HFFc6 (cell line): ENCODE measurements around the gene PDZD2. TPM values are rescaled to one million over a fixed set of nuclear protein-coding genes. Genes with fewer than 3 reads are reported as not detected.

Experiments used
- DNase-seq: peaks from one replicate; pipeline ENCODE4 v3.0.0-alpha.2; 2018
- H3K27ac Mint-ChIP-seq: 2 replicates; pipeline ENCODE4 v1.8.0; 2020; ENCODE audit warnings: mild to moderate bottlenecking, mixed read lengths
- H3K27me3 Mint-ChIP-seq: 2 replicates; pipeline ENCODE4 v1.8.0; 2021; ENCODE audit warnings: mild to moderate bottlenecking, moderate library complexity, mixed read lengths; ENCODE audit not compliant: insufficient read depth
- H3K36me3 Mint-ChIP-seq: 2 replicates; pipeline ENCODE4 v1.8.0; 2021; ENCODE audit warnings: low read depth, mixed read lengths
- H3K4me1 Mint-ChIP-seq: 2 replicates; pipeline ENCODE4 v1.8.0; 2020; ENCODE audit warnings: low read depth, mixed read lengths
- H3K4me3 Mint-ChIP-seq: 2 replicates; pipeline ENCODE4 v1.8.0; 2020; ENCODE audit warnings: mild to moderate bottlenecking, moderate library complexity, mixed read lengths
- H3K9me3 Mint-ChIP-seq: 2 replicates; pipeline ENCODE4 v1.8.0; 2020; ENCODE audit warnings: mild to moderate bottlenecking, mixed read lengths
- total RNA-seq, 6 experiments: library from RNA; stranded (reverse); fragmentation: NEBNext Ultra II Directional; extraction: Animal tissue kit (Norgen Biotek cat#: 25700); gene quantifications; 2 replicates in 1 of 6; 3 replicates in 5 of 6; pipeline ENCODE4 v1.2.3, GENCODE V29; 2021
- TF ChIP-seq, protein P1 (sequence below): fragments of 200-600 bp; sonication (generic); IDR thresholded peaks from 2 replicates; pipeline ENCODE4 v1.5.0; 2021; ENCODE audit warnings: antibody characterized with exemption, mild to moderate bottlenecking

Gene PDZD2
- total RNA-seq, 6 experiments from 2014 or later: 0.02 to 0.12 (median 0.09) TPM

DNA sequence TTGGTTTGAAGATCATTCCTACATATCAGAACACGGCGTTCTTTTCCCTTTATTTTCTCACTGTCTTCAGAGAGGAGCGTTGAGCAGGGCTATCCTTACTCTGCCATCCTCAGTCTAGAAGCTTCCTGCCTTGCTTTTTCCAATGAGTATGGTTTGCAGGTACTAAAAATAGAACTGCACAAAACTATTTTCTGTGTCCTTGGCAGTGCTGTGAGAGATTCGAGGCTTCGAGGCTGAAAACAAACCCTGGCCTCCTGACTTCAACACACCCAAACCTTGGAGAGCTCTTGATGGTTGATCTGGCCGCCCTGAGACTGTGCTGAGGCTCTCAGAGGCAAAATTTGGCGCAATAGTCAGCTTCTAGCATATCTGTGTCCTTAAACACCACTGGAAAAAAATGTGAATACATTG, 456.3 kb downstream of the PDZD2 start:
- DNase-seq: no peak
- Mint-ChIP-seq H3K27me3 (peaks cover 2% of the 10 kb centered on the region; the same call in 1 of the 2 replicates), H3K4me1 (peaks cover 19% of the 10 kb centered on the region), H3K36me3 (no peaks in the 10 kb centered on the region; the same call in 1 of the 2 replicates), H3K9me3 (no peaks in the 10 kb centered on the region), H3K27ac (no peak overlapping the region), H3K4me3 (no peak overlapping the region)
- TF ChIP-seq, protein P1, sequence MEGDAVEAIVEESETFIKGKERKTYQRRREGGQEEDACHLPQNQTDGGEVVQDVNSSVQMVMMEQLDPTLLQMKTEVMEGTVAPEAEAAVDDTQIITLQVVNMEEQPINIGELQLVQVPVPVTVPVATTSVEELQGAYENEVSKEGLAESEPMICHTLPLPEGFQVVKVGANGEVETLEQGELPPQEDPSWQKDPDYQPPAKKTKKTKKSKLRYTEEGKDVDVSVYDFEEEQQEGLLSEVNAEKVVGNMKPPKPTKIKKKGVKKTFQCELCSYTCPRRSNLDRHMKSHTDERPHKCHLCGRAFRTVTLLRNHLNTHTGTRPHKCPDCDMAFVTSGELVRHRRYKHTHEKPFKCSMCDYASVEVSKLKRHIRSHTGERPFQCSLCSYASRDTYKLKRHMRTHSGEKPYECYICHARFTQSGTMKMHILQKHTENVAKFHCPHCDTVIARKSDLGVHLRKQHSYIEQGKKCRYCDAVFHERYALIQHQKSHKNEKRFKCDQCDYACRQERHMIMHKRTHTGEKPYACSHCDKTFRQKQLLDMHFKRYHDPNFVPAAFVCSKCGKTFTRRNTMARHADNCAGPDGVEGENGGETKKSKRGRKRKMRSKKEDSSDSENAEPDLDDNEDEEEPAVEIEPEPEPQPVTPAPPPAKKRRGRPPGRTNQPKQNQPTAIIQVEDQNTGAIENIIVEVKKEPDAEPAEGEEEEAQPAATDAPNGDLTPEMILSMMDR: no peak

DNA sequence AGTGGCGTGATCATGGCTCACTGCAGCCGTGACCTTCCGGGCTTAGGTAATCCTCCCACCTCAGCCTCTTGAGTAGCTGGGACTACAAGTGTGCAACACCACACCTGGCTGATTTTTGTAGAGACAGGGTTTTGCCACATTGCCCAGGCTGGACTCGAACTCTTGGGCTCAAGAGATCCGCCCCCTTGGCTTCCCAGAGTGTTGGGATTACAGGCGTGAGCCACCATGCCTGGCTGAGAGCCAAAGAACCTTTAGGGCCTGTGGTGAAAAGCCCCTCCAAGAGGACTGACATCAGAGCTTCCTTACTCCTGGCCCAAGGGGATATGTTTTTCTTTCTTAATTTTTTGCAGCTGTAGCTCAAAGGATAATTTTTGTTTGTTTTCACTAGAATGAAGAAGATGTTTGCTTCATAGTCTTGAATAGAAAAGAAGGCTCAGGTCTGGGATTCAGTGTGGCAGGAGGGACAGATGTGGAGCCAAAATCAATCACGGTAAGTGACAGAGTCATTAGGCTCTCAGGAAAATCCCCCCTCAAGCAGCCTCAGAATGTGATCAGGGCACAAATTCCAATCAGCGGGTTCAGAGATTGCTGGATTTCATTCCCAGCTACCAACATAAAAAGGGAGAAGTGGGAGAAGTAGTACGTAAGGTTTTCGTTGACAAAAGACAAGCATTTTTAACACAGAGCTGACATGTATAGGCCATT, 458.1 kb downstream of the PDZD2 start:
- H3K4me3 Mint-ChIP-seq: no peak overlapping the region
- no peak overlapping the region for H3K27ac Mint-ChIP-seq
- H3K9me3 Mint-ChIP-seq: no peaks in the 10 kb centered on the region
- H3K27me3 Mint-ChIP-seq: peaks cover 2% of the 10 kb centered on the region; the same call in 1 of the 2 replicates
- peaks cover 19% of the 10 kb centered on the region for H3K4me1 Mint-ChIP-seq
- DNase-seq: no peak
- H3K36me3 Mint-ChIP-seq: peaks cover 7% of the 10 kb centered on the region; the same call in 1 of the 2 replicates
- TF ChIP-seq, protein P1: no peak

GRCh38 chr5:32098291-32098690, 459.4 kb downstream of the PDZD2 start:
- H3K4me1 Mint-ChIP-seq: peaks cover 14% of the 10 kb centered on the region
- TF ChIP-seq, protein P1: no peak
- peaks cover 14% of the 10 kb centered on the region; the same call in 1 of the 2 replicates for H3K36me3 Mint-ChIP-seq
- no peaks in the 10 kb centered on the region for H3K9me3 Mint-ChIP-seq
- DNase-seq: no peak
- H3K27ac Mint-ChIP-seq: no peak overlapping the region
- no peak overlapping the region for H3K4me3 Mint-ChIP-seq
- H3K27me3 Mint-ChIP-seq: peaks cover 2% of the 10 kb centered on the region; the same call in 1 of the 2 replicates

- H3K4me1 Mint-ChIP-seq: peaks cover 8% of the 10 kb centered on the region
- no peaks in the 10 kb centered on the region for H3K9me3 Mint-ChIP-seq
- no peak overlapping the region for H3K27ac Mint-ChIP-seq
- H3K27me3 Mint-ChIP-seq: peaks cover 2% of the 10 kb centered on the region; the same call in 1 of the 2 replicates
- peaks cover 20% of the 10 kb centered on the region for H3K36me3 Mint-ChIP-seq
- no peak for DNase-seq
- H3K4me3 Mint-ChIP-seq: no peak overlapping the region
- TF ChIP-seq, protein P1: no peak
These were observed 460.0 kb downstream of the PDZD2 start for GRCh38 chr5:32098890-32099310.

- peaks cover 21% of the 10 kb centered on the region for H3K36me3 Mint-ChIP-seq
- H3K27ac Mint-ChIP-seq: no peak overlapping the region
- no peak for DNase-seq
- peaks cover 2% of the 10 kb centered on the region; the same call in 1 of the 2 replicates for H3K27me3 Mint-ChIP-seq
- H3K9me3 Mint-ChIP-seq: no peaks in the 10 kb centered on the region
- no peak overlapping the region for H3K4me3 Mint-ChIP-seq
- TF ChIP-seq, protein P1: no peak
- peaks cover 6% of the 10 kb centered on the region for H3K4me1 Mint-ChIP-seq
These were observed 460.6 kb downstream of the PDZD2 start for GRCh38 chr5:32099486-32100035.
